HG02678 (cell line): ENCODE measurements around the gene IL16.

ENCODE experiments used
- ATAC-seq: cut with Tn5 transposase; IDR thresholded peaks from one replicate; pipeline ENCODE4 v1.9.1; 2021; ENCODE audit warnings: mild to moderate bottlenecking, moderate library complexity; ENCODE audit not compliant: unreplicated experiment

The IL16 gene

GRCh38 chr15:81361891-81362290 is 165.2 kb downstream of the IL16 start:
- no peak for ATAC-seq

GRCh38 chr15:81362790-81363189 is 166.1 kb downstream of the IL16 start:
- ATAC-seq = no peak

GRCh38 chr15:81363276-81363675 is 166.6 kb downstream of the IL16 start:
- no peak for ATAC-seq
